SIG-M5 treated with dmso at 0.1 percent for 504 hours (cell line): ENCODE results near the gene ZRANB3.
"Not testable (repeated sequence)": the region's sequence is repeated elsewhere in the genome, so short reads cannot be mapped to it uniquely, and the experiment has no call there.

Experiments
- DNase-seq: peaks from one replicate; lab custom pipeline; 2025; ENCODE audit not compliant: unreplicated experiment; lab: John Stamatoyannopoulos, UW

Gene ZRANB3

DNA sequence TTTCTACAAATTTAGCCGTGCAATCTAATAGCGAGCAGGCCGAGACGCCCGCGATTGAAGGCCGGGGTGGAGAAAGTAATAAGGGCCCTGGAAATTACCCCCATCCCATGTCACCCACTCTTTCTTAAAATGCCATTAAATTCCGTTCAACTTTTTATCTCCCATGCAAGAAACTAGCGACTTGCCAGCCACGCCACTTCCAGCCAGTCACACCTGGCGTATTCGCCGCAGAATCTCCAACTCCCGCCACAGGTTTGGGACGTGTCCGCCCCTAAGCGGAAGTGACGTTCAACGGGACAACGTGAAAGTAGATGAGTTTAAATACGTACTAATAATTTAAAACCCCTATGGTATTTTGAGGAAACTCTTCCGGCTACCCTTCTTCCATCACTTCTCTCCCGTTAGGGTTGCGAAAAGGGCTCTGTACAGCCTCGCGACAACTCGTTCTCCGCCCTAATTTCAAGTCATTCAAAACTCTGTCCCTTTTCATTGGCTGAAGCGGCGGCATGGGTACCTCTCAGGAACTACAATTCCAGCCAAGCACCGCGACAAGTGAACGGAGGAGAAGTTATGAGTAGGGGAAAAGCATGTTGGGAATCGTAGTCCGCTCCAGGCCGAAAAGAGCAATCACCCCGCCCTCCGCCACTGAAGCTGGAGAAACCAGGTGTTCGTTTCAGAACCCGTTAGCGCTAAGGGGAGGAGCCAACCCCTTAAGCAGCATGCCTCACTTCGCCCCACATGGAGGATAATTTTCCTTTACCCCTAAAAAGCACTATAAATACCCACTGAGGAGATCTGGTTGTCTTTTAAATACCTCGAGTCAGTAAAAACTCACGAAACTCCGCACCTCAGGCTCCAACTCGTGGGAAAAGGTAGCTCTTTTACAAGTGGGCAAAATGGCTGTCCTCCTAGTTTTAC, at the start of gene ZRANB3:
Gene ZRANB3 (minus strand): TSS at position 906 of the 918 bp plus-strand sequence.
- DNase-seq = peak; percentile 100

DNA sequence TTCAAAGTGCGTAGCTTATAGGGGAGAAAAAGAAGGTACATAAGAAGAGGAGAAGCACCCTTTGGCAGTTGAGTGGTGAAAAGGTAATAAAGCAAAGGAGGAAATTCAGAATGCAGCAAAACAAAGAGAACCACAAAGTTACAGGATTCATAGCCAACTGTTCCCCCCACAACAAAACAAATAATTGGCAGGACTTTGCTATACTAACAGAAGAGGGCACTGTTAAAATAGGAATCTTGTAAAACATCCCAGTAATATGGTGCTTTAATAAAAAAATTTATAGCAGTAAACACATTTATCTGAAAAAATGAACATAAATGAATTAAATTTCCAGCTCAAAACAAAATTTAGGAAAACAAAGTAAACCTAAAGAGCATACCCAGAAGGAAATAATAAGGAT, 42.6 kb upstream of the ZRANB3 start:
- no peak for DNase-seq

GRCh38 chr2:135570884-135571283, 39.9 kb upstream of the ZRANB3 start:
- DNase-seq = no peak

DNA sequence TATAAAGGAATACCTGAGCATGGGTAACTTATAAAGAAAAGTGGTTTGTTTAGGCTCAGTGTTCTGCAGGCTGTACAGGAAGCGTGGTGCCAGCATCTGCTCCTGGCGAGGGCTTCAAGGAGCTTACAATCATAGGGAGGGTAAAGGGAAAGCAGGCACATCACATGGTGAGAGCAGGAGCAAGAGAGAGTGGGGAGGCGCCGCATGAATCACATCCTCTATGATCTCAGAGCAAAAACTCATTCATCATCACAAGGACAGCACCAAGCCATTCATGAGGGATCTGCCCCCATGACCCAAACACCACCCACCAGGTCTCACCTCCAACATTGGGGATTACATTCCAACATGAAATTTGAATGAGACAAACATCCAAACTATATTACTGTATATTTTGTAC, 32.8 kb upstream of the ZRANB3 start:
- DNase-seq = no peak

GRCh38 chr2:135561925-135562324, 30.9 kb upstream of the ZRANB3 start:
- no peak for DNase-seq

GRCh38 chr2:135557530-135557929, 26.5 kb upstream of the ZRANB3 start:
- no peak for DNase-seq

DNA sequence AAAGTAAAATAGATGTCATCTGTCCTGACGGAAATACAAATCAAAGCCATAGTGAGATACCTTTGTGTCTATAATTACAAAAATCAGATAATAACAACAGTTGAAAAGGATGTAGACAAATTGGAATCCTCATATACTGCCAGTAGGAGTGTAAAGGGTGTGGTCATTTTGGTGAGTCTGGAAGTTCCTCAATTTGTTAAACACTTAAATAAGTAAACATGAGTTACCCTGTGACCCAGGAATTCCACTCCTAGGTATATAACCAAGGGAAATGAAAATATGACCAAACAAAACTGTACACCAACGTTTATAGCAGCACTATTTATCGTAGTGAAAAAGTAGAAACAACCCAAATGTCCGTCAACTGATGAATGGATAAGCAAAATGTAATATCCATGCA, 24.3 kb upstream of the ZRANB3 start:
- peak; percentile 9 for DNase-seq

- DNase-seq = no peak
Measured at GRCh38 chr2:135552887-135553286, 21.9 kb upstream of the ZRANB3 start.

DNA sequence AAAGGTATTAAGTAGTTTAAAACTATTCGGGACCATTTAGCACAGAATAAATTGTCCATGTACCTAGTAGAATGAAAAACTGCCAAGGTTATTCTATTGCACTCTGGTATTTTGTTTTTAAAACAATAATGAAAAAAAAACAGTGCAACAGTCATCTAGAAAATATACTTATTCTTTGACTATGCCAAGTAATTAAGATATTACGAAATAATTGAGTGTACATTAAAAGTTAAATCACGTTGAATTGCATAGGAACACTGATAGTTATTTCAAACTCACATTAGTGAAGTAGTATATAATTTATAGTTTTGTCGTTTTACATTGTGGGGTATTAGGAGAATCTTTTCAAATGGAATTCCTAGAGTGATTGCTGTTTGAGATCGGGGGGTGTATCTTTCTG, 20.3 kb upstream of the ZRANB3 start:
- no peak for DNase-seq

- no peak for DNase-seq
Measured at GRCh38 chr2:135547311-135547710, 16.3 kb upstream of the ZRANB3 start.

GRCh38 chr2:135546436-135546835, 15.4 kb upstream of the ZRANB3 start:
- DNase-seq = no peak

GRCh38 chr2:135533545-135533944, 2.5 kb upstream of the ZRANB3 start:
- DNase-seq = not testable (repeated sequence)

DNA sequence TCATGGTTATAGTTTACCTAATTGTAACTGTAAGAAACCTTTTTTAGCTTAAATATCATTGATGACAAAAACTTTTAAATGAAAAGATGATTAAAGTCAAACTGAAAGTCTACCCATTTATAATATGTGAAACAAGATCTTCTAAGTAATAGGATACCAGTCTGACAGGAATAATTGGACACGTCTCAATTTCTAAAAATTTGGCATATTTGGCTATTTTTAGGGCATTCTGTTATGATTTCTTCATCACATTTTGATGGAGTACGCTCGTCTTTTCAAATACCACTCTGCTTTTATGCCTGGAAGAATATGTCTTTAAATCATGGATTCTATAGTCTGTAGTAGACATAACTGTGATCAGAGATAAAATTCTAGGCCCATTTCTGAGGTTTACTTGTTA, 1.6 kb upstream of the ZRANB3 start:
- no peak for DNase-seq

DNA sequence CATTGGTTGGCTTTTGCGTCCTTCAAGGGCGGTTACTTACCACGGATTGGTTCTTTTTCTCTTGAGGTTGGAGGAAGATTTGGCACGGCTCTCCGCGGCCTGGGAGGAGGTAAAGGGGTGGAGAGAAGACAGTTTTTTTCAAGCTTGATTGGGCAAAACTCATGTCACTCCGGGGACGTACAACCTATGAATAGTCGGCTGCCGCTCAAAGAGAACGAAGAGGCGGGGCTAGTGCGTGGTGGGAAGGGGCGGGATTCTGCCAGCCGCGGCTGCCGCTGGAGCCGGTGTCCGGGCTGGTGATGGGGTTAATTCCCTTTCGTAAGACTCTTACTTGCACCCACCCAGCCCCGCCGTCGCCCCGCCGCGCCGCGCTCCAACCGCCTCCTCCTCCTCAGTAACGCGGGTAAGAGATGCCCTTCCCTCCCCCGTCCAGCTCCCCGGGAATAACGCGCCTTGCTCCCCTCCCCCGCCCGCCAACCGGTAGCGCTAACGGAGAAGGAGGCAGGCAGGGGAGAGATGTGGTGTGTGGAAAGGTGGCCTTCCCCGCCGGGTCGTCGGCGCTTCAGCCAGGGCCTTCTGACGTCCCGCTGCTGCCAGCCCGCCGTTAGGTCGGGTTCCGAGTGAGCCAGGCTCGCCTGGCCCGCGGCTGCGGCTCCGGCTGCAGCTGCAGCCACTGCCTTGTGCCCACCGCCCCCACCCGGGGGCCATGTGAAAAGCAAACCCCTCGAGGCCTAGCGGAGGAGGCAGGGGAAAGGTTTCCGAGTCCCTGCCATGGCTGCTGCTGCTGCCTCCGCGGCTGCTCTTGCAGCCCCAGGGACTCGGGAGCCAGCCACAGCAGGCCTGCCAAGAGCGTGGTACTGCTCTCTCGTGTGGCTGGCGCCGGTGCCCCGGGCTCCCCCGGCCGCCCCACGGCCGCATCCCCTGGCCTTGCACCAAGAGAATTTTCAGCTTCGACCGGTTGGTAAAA, 496 bp upstream of the ZRANB3 start, which contains the start of gene R3HDM1:
Gene R3HDM1 (plus strand): TSS at position 254 of the 967 bp plus-strand sequence. CDS start 73,362 bp downstream, outside the sequence.
- peak; percentile 100 for DNase-seq

- DNase-seq = no peak
Measured at GRCh38 chr2:135528006-135528405, 3.0 kb downstream of the ZRANB3 start.

GRCh38 chr2:135525786-135526185, 5.2 kb downstream of the ZRANB3 start:
- DNase-seq = no peak

- DNase-seq = no peak
Measured at GRCh38 chr2:135512099-135512498, 18.9 kb downstream of the ZRANB3 start.

DNA sequence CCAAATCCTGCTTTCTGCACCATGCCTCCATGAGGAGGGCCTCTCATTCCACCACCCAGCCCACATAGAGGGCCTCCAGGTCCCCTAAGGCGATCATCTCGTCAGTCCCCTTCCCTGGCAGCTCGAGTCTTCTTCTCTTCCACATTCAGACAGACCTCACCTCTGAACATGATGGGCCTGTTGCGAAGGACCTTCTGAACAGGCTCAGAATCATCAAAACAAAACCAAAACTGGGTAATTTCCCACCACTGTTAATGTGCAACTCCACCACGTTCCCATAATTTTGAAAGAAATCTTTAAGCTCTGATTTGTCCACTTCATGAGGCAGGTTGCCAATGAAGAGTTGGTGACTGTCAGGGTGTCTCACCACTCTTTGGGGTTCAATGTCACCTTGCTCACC, 20.4 kb downstream of the ZRANB3 start:
- no peak for DNase-seq

- no peak for DNase-seq
Measured at GRCh38 chr2:135504811-135505210, 26.2 kb downstream of the ZRANB3 start.

DNA sequence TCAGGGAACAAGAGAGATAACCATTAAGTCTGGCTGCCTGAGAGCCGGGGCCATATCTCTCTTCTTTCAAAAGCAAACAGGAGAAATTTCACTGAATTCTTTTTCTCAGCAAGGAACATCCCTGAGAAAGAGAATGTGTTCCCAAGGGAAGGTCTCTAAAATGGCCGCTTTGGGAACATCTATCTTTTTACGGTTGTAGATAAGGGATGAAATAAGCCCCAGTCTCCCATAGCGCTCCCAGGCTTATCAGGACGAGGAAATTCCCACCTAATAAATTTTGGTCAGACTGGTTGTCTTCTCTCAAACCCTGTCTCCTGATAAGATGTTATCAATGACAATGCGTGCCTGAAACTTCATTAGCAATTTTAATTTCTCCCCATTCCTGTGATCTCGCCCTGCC, 32.4 kb downstream of the ZRANB3 start:
- DNase-seq = not testable (repeated sequence)

DNA sequence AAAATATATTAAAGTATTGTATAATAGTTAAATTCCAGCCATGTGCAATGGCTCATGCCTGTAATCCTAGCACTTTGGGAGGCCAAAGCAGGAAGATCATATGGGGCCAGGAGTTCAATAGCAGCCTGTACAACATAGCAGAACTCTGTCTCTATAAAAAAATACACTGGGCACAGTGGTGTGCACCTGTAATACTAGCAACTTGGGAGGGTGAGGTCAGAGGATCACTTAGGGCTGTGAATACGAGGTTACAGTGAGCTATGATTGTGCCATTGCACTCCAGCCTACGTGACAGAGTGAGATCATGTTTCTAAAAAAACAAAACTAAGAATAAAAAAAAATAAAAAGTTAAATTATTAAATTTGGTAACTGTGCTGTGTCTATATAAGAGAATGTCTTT, 36.1 kb downstream of the ZRANB3 start:
- DNase-seq = no peak

GRCh38 chr2:135494503-135494902, 36.5 kb downstream of the ZRANB3 start:
- DNase-seq = peak; percentile 48
